PFSK-1 (cell line): ENCODE data around the gene GLYATL3.

Source experiments
- FOXP2 ChIP-seq: optimal IDR thresholded peaks from 2 replicates; pipeline ENCODE3; 2011; ENCODE audit warnings: borderline replicate concordance, control low read depth, inconsistent platforms; ENCODE audit not compliant: insufficient read depth; ENCODE audit errors: extremely low read length, extremely low read depth
- POLR2AphosphoS5 ChIP-seq: IDR thresholded peaks from 2 replicates; pipeline ENCODE4 v1.6.1; 2012; ENCODE audit warnings: low read depth, mild to moderate bottlenecking, control low read depth, low read length, moderate library complexity
- REST ChIP-seq, 2 experiments: IDR thresholded peaks; 2 replicates each; pipeline versions ENCODE4 v1.6.1 to v1.8.0; 2011 to 2012; ENCODE audit warnings: low read depth in 2 of 2, low read length in 2 of 2, control low read depth in 1 of 2, inconsistent platforms in 1 of 2, mild to moderate bottlenecking in 1 of 2, moderate library complexity in 1 of 2; ENCODE audit not compliant: insufficient read depth in 1 of 2
- SIN3A ChIP-seq: IDR thresholded peaks from 2 replicates; pipeline ENCODE4 v1.6.1; 2012; ENCODE audit warnings: mild to moderate bottlenecking, low read length, moderate library complexity, borderline replicate concordance; ENCODE audit not compliant: insufficient read depth
- TAF1 ChIP-seq: IDR thresholded peaks from 2 replicates; pipeline ENCODE4 v1.6.1; 2012; ENCODE audit warnings: low read length, control low read depth, borderline replicate concordance; ENCODE audit not compliant: insufficient read depth

Gene GLYATL3

GRCh38 chr6:49515485-49516146, 15.9 kb downstream of the GLYATL3 start:
- TF ChIP-seq SIN3A: no peak
- TF ChIP-seq FOXP2: no peak
- no peak for TF ChIP-seq REST (IDR thresholded peaks at IDR 0.05; ENCODE audit: insufficient read depth in 1 of 2, low read depth in 2 of 2, low read length in 2 of 2)
- no peak for TF ChIP-seq TAF1
- no peak for TF ChIP-seq POLR2AphosphoS5

- TF ChIP-seq REST (IDR thresholded peaks at IDR 0.05; ENCODE audit: insufficient read depth in 1 of 2, low read depth in 2 of 2, low read length in 2 of 2) (no peak), FOXP2 (no peak), TAF1 (no peak)
Measured at GRCh38 chr6:49516147-49516505, 16.4 kb downstream of the GLYATL3 start.

- TF ChIP-seq REST (IDR thresholded peaks at IDR 0.05; ENCODE audit: insufficient read depth in 1 of 2, low read depth in 2 of 2, low read length in 2 of 2) (no peak), FOXP2 (no peak), POLR2AphosphoS5 (no peak), SIN3A (no peak), TAF1 (no peak)
Measured at GRCh38 chr6:49517919-49518318, 18.2 kb downstream of the GLYATL3 start.

- no peak for TF ChIP-seq TAF1
- TF ChIP-seq POLR2AphosphoS5: no peak
- TF ChIP-seq SIN3A: no peak
- TF ChIP-seq FOXP2: no peak
- no peak for TF ChIP-seq REST (IDR thresholded peaks at IDR 0.05; ENCODE audit: insufficient read depth in 1 of 2, low read depth in 2 of 2, low read length in 2 of 2)
Measured at GRCh38 chr6:49519660-49520059, 19.9 kb downstream of the GLYATL3 start.
